Measurements from ENCODE around the gene SNPH. TPM values are rescaled to one million over a fixed set of nuclear protein-coding genes. Genes with fewer than 3 reads are reported as not detected.

SNPH gene
- total RNA-seq, 1 experiment from 2014 or later, result 0.43 TPM

DNA sequence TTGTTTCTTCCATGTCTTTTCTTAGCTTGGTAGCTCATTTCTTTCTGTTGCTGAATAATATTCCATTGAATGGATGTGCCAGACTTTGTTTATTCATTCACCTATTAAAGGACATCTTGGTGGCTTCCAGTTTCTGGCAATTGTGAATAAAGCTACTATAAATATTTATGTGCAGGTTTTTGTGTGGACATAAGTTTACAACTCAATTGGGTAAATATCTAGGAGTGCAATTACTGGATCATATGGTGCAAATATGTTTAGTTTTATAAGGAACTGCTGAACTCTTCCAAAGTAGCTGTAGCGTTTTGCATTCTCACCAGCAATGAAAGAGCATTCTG is 79.6 kb downstream of the SNPH start:
- intact Hi-C loops (cut with micrococcal nuclease; ENCODE audit: unreplicated experiment), result no loop called here
- TF ChIP-seq, protein P1, sequence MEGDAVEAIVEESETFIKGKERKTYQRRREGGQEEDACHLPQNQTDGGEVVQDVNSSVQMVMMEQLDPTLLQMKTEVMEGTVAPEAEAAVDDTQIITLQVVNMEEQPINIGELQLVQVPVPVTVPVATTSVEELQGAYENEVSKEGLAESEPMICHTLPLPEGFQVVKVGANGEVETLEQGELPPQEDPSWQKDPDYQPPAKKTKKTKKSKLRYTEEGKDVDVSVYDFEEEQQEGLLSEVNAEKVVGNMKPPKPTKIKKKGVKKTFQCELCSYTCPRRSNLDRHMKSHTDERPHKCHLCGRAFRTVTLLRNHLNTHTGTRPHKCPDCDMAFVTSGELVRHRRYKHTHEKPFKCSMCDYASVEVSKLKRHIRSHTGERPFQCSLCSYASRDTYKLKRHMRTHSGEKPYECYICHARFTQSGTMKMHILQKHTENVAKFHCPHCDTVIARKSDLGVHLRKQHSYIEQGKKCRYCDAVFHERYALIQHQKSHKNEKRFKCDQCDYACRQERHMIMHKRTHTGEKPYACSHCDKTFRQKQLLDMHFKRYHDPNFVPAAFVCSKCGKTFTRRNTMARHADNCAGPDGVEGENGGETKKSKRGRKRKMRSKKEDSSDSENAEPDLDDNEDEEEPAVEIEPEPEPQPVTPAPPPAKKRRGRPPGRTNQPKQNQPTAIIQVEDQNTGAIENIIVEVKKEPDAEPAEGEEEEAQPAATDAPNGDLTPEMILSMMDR (conservative IDR thresholded peaks at IDR 0.05; ENCODE audit: low read depth, low read length), result no peak
- no peak for TF ChIP-seq EZH2 (IDR thresholded peaks at IDR 0.05; ENCODE audit: borderline replicate concordance, low read depth, low read length, poor library complexity, severe bottlenecking)
- CTCF ChIA-PET, result no interaction called here

DNA sequence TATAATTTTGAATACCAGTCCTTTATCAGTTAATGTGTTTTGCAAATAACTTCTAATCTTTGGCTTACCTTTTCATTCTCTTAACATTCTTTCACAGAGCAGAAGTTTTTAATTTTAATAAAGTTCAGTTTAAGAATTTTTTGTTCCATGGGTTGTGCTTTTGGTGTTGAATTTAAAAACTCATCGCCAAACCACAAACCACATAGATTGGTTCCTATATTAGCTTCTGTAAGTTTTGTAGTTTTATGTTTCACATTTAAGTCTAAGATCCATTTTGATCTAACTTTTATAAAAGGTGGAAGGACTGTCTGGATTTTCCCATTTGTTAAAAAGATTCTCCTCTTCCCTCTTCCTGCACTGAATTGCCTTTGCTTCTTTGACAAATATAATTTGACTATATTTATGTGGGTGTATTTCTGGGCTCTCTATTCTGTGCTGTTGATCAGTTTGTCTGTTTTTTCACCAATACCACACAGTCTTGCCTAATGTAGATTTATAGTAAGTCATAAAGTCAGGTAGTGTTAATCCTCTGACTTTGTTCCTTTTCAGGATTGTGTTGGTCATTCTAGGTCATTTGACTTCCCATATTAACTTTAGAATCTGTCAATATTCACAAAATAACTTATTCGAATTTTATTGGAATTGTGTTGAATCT is 80.3 kb downstream of the SNPH start:
- POLR2A ChIA-PET (ENCODE audit: low non-redundant PET), result no interaction called here
- H3K9me3 ChIP-seq (ENCODE audit: low read depth, low read length, poor library complexity, severe bottlenecking), result peaks cover 35% of the 10 kb centered on the region

More for the DNA sequence above, 79.6 kb downstream of the SNPH start:
- Histone ChIP-seq H3K9me3 (ENCODE audit: low read depth, low read length, poor library complexity, severe bottlenecking) (peaks cover 31% of the 10 kb centered on the region), H3K4me1 (ENCODE audit: insufficient read depth, low read length, poor library complexity, severe bottlenecking) (no peaks in the 10 kb centered on the region), H3K27me3 (replicated peaks; ENCODE audit: insufficient read depth, low read depth, low read length, poor library complexity) (no peaks in the 10 kb centered on the region), H3K36me3 (ENCODE audit: insufficient read depth, low read length, poor library complexity, severe bottlenecking) (no peaks in the 10 kb centered on the region), H3K4me3 (ENCODE audit: low read depth, low read length, poor library complexity, severe bottlenecking) (no peak overlapping the region), H3K27ac (ENCODE audit: low read depth, low read length, poor library complexity, severe bottlenecking) (no peak overlapping the region)
- no TSS peak for BruUV-seq (replicated peaks)
- POLR2A ChIA-PET (ENCODE audit: low non-redundant PET), result no interaction called here
- no peak for DNase-seq (ENCODE audit: low spot score)

DNA sequence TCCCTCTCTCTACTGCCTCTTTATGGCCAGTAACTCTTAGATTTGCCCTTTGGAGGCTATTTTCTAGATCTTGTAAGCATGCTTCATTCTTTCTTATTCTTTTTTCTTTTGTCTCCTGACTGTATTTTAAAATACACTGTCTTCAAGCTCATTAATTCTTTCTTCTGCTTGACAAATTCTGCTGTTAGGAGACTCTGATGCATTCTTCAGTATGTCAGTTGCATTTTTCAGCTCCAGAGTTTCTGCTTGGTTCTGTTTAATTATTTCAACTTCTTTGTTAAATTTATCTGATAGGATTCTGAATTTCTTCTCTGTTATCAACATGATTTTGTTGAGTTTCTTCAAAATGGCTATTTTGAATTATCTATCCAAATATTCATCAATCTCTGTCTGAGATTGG is 87.9 kb downstream of the SNPH start:
- no TSS peak for BruUV-seq (replicated peaks)
- ChIA-PET POLR2A (ENCODE audit: low non-redundant PET) (interaction anchor here (0.5 kb wide), 1 partner anchor 43 kb away, joined by 3 read pairs; no protein-coding TSS in a partner anchor), CTCF (no interaction called here)
- Histone ChIP-seq H3K9me3 (ENCODE audit: low read depth, low read length, poor library complexity, severe bottlenecking) (peaks cover 22% of the 10 kb centered on the region), H3K4me3 (ENCODE audit: low read depth, low read length, poor library complexity, severe bottlenecking) (no peak overlapping the region), H3K36me3 (ENCODE audit: insufficient read depth, low read length, poor library complexity, severe bottlenecking) (peaks cover 23% of the 10 kb centered on the region), H3K4me1 (ENCODE audit: insufficient read depth, low read length, poor library complexity, severe bottlenecking) (no peaks in the 10 kb centered on the region), H3K27ac (ENCODE audit: low read depth, low read length, poor library complexity, severe bottlenecking) (no peak overlapping the region), H3K27me3 (replicated peaks; ENCODE audit: insufficient read depth, low read depth, low read length, poor library complexity) (no peaks in the 10 kb centered on the region)
- intact Hi-C loops (cut with micrococcal nuclease; ENCODE audit: unreplicated experiment), result no loop called here
- no peak for TF ChIP-seq EZH2 (IDR thresholded peaks at IDR 0.05; ENCODE audit: borderline replicate concordance, low read depth, low read length, poor library complexity, severe bottlenecking)
- TF ChIP-seq, protein P1 (conservative IDR thresholded peaks at IDR 0.05; ENCODE audit: low read depth, low read length), result no peak
- DNase-seq (ENCODE audit: low spot score), result no peak

More for the DNA sequence above, 80.3 kb downstream of the SNPH start:
- H3K36me3 ChIP-seq (ENCODE audit: insufficient read depth, low read length, poor library complexity, severe bottlenecking), result no peaks in the 10 kb centered on the region
- TF ChIP-seq, protein P1 (conservative IDR thresholded peaks at IDR 0.05; ENCODE audit: low read depth, low read length), result no peak
- no peak for TF ChIP-seq EZH2 (IDR thresholded peaks at IDR 0.05; ENCODE audit: borderline replicate concordance, low read depth, low read length, poor library complexity, severe bottlenecking)
- no peak for DNase-seq (ENCODE audit: low spot score)
- no peak overlapping the region for H3K27ac ChIP-seq (ENCODE audit: low read depth, low read length, poor library complexity, severe bottlenecking)
- intact Hi-C loops (cut with micrococcal nuclease; ENCODE audit: unreplicated experiment), result no loop called here
- BruUV-seq (replicated peaks), result no TSS peak
- no peaks in the 10 kb centered on the region for H3K4me1 ChIP-seq (ENCODE audit: insufficient read depth, low read length, poor library complexity, severe bottlenecking)
- H3K4me3 ChIP-seq (ENCODE audit: low read depth, low read length, poor library complexity, severe bottlenecking), result no peak overlapping the region
- CTCF ChIA-PET, result no interaction called here
- H3K27me3 ChIP-seq (replicated peaks; ENCODE audit: insufficient read depth, low read depth, low read length, poor library complexity), result no peaks in the 10 kb centered on the region

Measured in A673 (cell line).